Natural killer cell (primary cell): ENCODE data around the gene PKN2. TPM values are rescaled to one million over a fixed set of nuclear protein-coding genes. Genes with fewer than 3 reads are reported as not detected.
A peak's percentile ranks its signal among the peaks of the same experiment; 100 is the strongest.

Experiments used
- ATAC-seq, 3 donors: fragments of 150-1000 bp in 2 of 3; fragments of 200-7000 bp in 1 of 3; cut with Tn5 transposase; 1 replicate in 1 of 3; 2 replicates in 2 of 3; pipeline ENCODE4 v1.10.0; 2021; ENCODE audit warnings: mild to moderate bottlenecking in 2 of 3, moderate library complexity in 2 of 3
- DNase-seq, 2 donors: peaks; one replicate each; pipeline versions ENCODE4 v3.0.0 to v3.0.0-alpha.2; 2013 to 2021; ENCODE audit warnings: mixed read lengths in 1 of 2
- H3K27ac ChIP-seq: one replicate; pipeline ENCODE4 v1.5.1; 2013; ENCODE audit warnings: mild to moderate bottlenecking, low read length
- H3K27me3 ChIP-seq: one replicate; pipeline ENCODE4 v1.6.1; 2013; ENCODE audit warnings: low read length; ENCODE audit not compliant: control insufficient read depth, insufficient read depth
- H3K36me3 ChIP-seq: one replicate; pipeline ENCODE4 v1.6.1; 2013; ENCODE audit warnings: low read length; ENCODE audit not compliant: control insufficient read depth, insufficient read depth
- H3K4me1 ChIP-seq: one replicate; pipeline ENCODE4 v1.6.1; 2013; ENCODE audit warnings: low read length; ENCODE audit not compliant: control insufficient read depth, insufficient read depth
- H3K4me3 ChIP-seq: one replicate; pipeline ENCODE4 v1.5.1; 2013; ENCODE audit warnings: low read length
- H3K9me3 ChIP-seq: one replicate; pipeline ENCODE4 v1.6.1; 2013; ENCODE audit warnings: low read length; ENCODE audit not compliant: control insufficient read depth, insufficient read depth
- H3K27ac Mint-ChIP-seq, 2 donors: one replicate each; pipeline ENCODE4 v1.8.0; 2022; ENCODE audit warnings: mild to moderate bottlenecking in 2 of 2, mixed read lengths in 2 of 2, moderate library complexity in 1 of 2
- H3K27me3 Mint-ChIP-seq, 2 donors: one replicate each; pipeline ENCODE4 v1.8.0; 2022; ENCODE audit warnings: low read depth in 2 of 2, mixed read lengths in 2 of 2
- H3K36me3 Mint-ChIP-seq: one replicate; pipeline ENCODE4 v1.8.0; 2022; ENCODE audit warnings: mixed read lengths
- H3K4me1 Mint-ChIP-seq, 2 donors: one replicate each; pipeline ENCODE4 v1.8.0; 2022; ENCODE audit warnings: mixed read lengths in 2 of 2
- H3K4me3 Mint-ChIP-seq: one replicate; pipeline ENCODE4 v1.8.0; 2022; ENCODE audit warnings: mild to moderate bottlenecking, moderate library complexity, mixed read lengths
- H3K9me3 Mint-ChIP-seq, 2 donors: one replicate each; pipeline ENCODE4 v1.8.0; 2022; ENCODE audit warnings: mixed read lengths in 2 of 2
- WGBS: methylation state at CpG from one replicate; pipeline ENCODE4 v1.1.7; 2013; ENCODE audit warnings: missing lambda C conversion rate; ENCODE audit not compliant: insufficient coverage; 5-methylcytosine and 5-hydroxymethylcytosine counted together
- intact Hi-C: fragments of 100-400 bp; cut with micrococcal nuclease; formaldehyde crosslinking; loops from one replicate; pipeline ENCODE4 v1.14.2; 2022
- total RNA-seq, 4 donors: library from RNA; stranded (reverse); fragments of 120-200 nt in 1 of 4; gene quantifications; one replicate each; pipeline versions ENCODE4 v1.2.3 to v1.2.4, GENCODE V29; 2013 to 2022
- TF ChIP-seq, protein P1 (sequence below): fragments of 200-600 bp; IDR thresholded peaks from one replicate; pipeline ENCODE4 v1.8.0; 2022; ENCODE audit warnings: antibody characterized with exemption

Gene PKN2
- total RNA-seq, 3 donors from 2014 or later (not counting 1 experiment from before 2014, with no cell fraction given): 40.8 to 50.1 (median 47.2) TPM

DNA sequence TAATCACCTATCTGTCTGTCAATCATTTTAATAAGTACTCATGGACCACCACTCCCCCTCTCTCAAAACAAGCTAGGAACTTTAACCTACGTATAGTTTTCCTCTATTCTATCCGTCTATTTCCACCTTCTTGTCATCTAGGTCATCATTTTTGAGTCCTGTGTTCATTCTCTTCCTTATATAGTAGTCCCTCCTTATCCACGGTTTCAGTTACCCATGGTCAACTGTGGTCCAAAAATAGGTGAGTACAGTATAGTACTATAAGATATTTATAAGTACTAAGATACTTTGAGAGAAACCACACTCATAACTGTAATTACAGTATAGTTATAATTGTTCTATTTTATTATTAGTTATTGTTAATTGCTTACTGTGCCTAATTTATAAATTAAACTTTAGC lies 7.5 kb downstream of the PKN2 start:
- WGBS: 100% methylated on average over 2 of the region's 3 CpGs
- peaks cover 27 to 32% of the 10 kb centered on the region in 2 donors for H3K4me1 Mint-ChIP-seq
- intact Hi-C loops: no loop called here
- Histone ChIP-seq H3K36me3 (peaks cover 9% of the 10 kb centered on the region), H3K27me3 (no peaks in the 10 kb centered on the region), H3K4me3 (no peak overlapping the region), H3K27ac (no peak overlapping the region), H3K9me3 (no peaks in the 10 kb centered on the region), H3K4me1 (no peaks in the 10 kb centered on the region)
- H3K27ac Mint-ChIP-seq: no peak overlapping the region
- no peak for ATAC-seq
- H3K4me3 Mint-ChIP-seq: no peak overlapping the region
- H3K9me3 Mint-ChIP-seq: no peaks in the 10 kb centered on the region
- no peaks in the 10 kb centered on the region for H3K27me3 Mint-ChIP-seq
- TF ChIP-seq, protein P1, sequence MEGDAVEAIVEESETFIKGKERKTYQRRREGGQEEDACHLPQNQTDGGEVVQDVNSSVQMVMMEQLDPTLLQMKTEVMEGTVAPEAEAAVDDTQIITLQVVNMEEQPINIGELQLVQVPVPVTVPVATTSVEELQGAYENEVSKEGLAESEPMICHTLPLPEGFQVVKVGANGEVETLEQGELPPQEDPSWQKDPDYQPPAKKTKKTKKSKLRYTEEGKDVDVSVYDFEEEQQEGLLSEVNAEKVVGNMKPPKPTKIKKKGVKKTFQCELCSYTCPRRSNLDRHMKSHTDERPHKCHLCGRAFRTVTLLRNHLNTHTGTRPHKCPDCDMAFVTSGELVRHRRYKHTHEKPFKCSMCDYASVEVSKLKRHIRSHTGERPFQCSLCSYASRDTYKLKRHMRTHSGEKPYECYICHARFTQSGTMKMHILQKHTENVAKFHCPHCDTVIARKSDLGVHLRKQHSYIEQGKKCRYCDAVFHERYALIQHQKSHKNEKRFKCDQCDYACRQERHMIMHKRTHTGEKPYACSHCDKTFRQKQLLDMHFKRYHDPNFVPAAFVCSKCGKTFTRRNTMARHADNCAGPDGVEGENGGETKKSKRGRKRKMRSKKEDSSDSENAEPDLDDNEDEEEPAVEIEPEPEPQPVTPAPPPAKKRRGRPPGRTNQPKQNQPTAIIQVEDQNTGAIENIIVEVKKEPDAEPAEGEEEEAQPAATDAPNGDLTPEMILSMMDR: no peak
- no peak for DNase-seq
- H3K36me3 Mint-ChIP-seq: no peaks in the 10 kb centered on the region

DNA sequence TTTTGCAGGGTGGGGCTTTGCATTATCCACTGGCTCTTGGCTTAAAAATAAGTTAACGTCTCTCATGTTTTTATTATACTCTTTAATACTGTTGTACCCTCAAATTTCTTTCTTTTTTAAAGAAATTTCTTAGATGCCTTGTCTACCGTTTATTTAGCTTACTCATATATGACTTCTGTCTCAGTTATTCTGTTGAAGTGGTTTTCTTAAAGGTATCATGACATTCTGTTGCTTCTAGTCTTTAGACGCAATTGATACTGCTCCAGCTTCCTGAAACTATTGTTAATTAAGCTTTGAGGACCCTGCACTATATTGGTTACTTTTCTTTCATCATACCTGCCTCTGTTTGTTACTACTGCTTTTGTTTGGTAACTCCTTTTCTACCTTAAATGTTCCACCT lies 11.7 kb downstream of the PKN2 start:
- Histone ChIP-seq H3K36me3 (peaks cover 5% of the 10 kb centered on the region), H3K9me3 (no peaks in the 10 kb centered on the region), H3K4me3 (no peak overlapping the region), H3K27ac (no peak overlapping the region), H3K27me3 (no peaks in the 10 kb centered on the region), H3K4me1 (no peaks in the 10 kb centered on the region)
- Mint-ChIP-seq H3K9me3 (no peaks in the 10 kb centered on the region), H3K27me3 (no peaks in the 10 kb centered on the region), H3K27ac (no peak overlapping the region), H3K4me3 (no peak overlapping the region), H3K36me3 (no peaks in the 10 kb centered on the region), H3K4me1 (peaks cover 39 to 48% of the 10 kb centered on the region in 2 donors)
- WGBS: 88% methylated on average over 2 of the region's 3 CpGs
- no peak for DNase-seq
- intact Hi-C loops: no loop called here
- TF ChIP-seq, protein P1: no peak
- no peak for ATAC-seq

- H3K4me1 ChIP-seq: no peaks in the 10 kb centered on the region
- DNase-seq: no peak
- TF ChIP-seq, protein P1: no peak
- no peak for ATAC-seq
- H3K9me3 ChIP-seq: no peaks in the 10 kb centered on the region
- H3K9me3 Mint-ChIP-seq: no peaks in the 10 kb centered on the region
- no peaks in the 10 kb centered on the region for H3K36me3 Mint-ChIP-seq
- intact Hi-C loops: no loop called here
- no peaks in the 10 kb centered on the region for H3K27me3 Mint-ChIP-seq
- no peak overlapping the region for H3K4me3 ChIP-seq
- H3K27ac Mint-ChIP-seq: peak overlapping the region in 1 of 2 donors; percentile 54
- H3K36me3 ChIP-seq: peaks cover 5% of the 10 kb centered on the region
- no peaks in the 10 kb centered on the region for H3K27me3 ChIP-seq
- H3K27ac ChIP-seq: no peak overlapping the region
- no peak overlapping the region for H3K4me3 Mint-ChIP-seq
- H3K4me1 Mint-ChIP-seq: peaks cover 40 to 48% of the 10 kb centered on the region in 2 donors
These were observed 13.4 kb downstream of the PKN2 start for GRCh38 chr1:88697503-88697902.

DNA sequence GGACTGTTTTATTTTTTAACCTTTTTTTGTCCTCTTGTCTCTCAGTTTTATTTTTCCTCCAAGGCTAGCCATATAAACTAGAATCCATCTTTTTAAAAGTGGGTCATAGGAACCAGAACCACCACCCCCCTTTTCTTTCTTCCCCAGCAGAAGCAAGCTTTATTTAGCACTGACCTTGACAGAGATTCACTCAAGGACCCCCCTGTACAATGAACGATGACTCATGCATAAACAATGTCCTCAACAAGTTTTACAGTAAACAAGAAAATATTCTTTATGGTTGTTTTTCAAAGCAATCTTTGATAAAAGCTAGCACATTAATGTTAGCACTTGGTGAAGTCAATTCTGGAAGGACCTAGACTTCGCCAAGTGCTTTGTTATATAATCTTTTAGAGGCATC lies 14.1 kb downstream of the PKN2 start:
- TF ChIP-seq, protein P1: no peak
- WGBS: 75% methylated on average over 2 of the region's 2 CpGs
- H3K27me3 ChIP-seq: no peaks in the 10 kb centered on the region

More for the DNA sequence above, 14.1 kb downstream of the PKN2 start:
- H3K36me3 Mint-ChIP-seq: no peaks in the 10 kb centered on the region
- ATAC-seq (no peak), DNase-seq (no peak)
- Histone ChIP-seq H3K4me3 (no peak overlapping the region), H3K27ac (no peak overlapping the region), H3K9me3 (no peaks in the 10 kb centered on the region), H3K36me3 (peaks cover 5% of the 10 kb centered on the region), H3K4me1 (no peaks in the 10 kb centered on the region)
- H3K9me3 Mint-ChIP-seq: no peaks in the 10 kb centered on the region
- H3K4me3 Mint-ChIP-seq: no peak overlapping the region
- H3K4me1 Mint-ChIP-seq: peaks cover 44 to 45% of the 10 kb centered on the region in 2 donors
- intact Hi-C loops: no loop called here
- H3K27me3 Mint-ChIP-seq: no peaks in the 10 kb centered on the region
- H3K27ac Mint-ChIP-seq: peak overlapping the region in 1 of 2 donors; percentile 54
